Limb (tissue), 2 donors: ENCODE data around the gene OR2L3.
"Not testable (repeated sequence)": the region's sequence is repeated elsewhere in the genome, so short reads cannot be mapped to it uniquely, and the experiment has no call there.

Source experiments
- DNase-seq, 2 donors: peaks; one replicate each; pipeline ENCODE4 v3.0.0-alpha.2; 2016; ENCODE audit errors: extremely low spot score in 2 of 2

Gene OR2L3, protein sequence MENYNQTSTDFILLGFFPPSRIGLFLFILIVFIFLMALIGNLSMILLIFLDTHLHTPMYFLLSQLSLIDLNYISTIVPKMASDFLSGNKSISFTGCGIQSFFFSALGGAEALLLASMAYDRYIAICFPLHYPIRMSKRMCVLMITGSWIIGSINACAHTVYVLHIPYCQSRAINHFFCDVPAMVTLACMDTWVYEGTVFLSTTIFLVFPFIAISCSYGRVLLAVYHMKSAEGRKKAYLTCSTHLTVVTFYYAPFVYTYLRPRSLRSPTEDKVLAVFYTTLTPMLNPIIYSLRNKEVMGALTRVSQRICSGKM

DNA sequence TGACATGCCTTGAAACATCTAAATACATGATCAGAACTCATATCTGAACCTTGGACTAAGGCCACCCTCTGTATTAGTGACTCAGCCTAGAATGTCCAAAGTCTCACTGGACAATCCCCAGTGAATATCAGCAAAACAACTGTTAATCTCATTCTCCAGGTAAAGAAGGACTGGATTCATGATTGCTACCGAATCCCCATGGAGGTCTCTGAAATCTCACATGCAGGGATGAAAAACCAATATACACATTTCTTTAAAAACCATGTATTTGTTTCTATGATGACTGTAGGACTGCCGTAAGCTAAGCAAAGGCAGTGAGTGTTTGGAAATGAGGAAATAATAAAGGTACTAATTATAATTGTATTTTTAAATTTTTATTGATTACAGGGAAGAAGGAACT, at the start of gene OR2L3:
Gene OR2L3, plus strand, starts transcription at position 301 of the 400 bp plus-strand sequence. CDS start 13,846 bp downstream, outside the sequence.
- no peak for DNase-seq

DNA sequence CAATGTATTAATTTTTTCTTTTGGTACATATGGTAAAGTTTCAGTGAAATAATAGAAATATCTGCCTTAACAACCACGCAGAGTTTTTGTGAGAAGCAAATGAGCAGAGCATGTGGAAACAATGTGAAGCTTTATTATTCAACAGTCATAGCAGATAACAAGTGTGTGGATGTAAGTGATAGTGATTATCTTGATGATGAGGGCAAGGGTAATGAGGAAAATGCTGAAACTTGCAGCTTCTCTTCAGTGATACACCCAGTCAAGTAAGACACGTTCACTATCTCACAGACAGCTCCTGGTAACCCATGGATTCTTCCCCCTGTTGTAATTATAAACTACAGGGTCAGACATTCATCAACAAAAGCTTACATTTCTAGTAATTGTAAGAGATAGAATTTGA, 47.8 kb upstream of the OR2L3 start:
- DNase-seq = no peak

DNA sequence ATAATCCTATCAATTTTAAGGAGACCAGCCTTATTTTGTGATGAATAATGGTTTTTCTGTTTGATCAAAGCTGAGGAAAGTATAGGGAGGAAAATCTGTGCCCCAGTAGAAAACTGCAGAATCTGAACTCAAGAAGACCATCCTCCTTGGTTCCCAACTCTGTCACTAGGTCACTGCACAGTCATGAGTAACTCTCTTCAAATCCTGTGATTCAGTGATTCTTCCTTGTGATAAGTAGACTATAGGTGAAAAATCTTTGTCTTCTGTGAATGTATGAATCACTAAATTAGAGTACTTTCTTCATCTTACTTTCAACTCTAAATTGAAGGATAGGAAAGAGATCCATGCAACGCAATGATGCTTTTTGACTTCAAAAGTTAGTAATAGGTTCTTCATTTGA, 46.5 kb upstream of the OR2L3 start:
- DNase-seq = no peak

DNA sequence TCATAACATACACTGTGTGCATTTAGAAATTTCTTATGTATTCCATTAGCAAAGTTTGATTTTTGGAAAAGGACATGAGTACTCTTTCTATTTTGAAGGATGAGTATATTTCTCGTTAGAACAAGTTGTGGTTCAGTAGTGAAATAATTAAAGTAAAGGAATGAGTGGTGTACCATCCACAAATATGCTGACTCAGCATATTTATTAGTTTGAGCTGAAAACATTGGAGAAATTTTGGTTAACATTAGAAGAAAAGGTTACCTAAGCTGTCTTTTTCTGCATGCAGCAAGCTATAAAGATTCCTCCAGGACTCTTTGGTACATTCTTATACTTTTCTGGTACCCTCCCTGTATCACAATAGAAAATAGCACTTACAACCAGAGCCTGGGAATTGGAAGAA, 38.9 kb upstream of the OR2L3 start:
- no peak for DNase-seq

DNA sequence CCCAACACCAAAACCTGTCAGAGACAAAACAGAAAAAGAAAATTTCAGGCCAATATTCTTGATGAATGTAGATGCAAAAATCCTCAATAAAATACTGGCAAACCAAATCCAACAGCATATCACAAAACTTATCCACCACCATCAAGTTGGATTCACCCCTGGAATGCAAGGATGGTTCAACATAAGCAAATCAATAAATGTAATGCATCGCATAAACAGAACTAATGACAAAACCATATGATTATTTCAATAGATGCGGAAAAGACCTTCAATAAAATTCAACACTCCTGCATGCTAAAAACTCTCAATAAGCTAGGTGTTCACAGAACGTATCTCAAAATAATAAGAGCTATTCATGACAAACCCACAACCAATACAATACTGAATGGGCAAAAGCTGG, 37.0 kb upstream of the OR2L3 start:
- DNase-seq = no peak

DNA sequence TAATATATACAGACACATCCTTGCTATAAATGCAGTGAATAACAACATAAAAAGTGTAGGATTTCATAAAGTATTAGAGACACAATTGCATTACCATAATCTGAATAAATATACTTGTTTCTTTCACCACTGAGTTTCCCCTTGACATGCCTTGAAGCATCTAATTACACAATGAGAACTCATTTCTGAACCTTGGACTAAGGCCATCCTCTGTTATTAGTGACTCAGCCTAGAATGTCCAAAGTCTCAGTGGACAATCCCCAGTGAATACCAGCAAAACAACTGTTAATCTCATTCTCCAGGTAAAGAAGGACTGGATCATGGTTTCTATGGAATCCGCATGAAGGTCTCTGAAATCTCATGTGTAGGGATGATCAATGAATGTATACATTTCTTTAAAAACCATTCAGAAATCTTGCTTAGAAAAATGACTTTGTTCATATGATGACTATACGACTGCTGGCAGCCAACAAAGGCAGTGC, 33.4 kb upstream of the OR2L3 start, which contains the start of gene OR2L5:
Gene OR2L5, plus strand, starts transcription at position 432 of the 482 bp plus-strand sequence. CDS start 8,288 bp downstream, outside the sequence.
- no peak for DNase-seq

DNA sequence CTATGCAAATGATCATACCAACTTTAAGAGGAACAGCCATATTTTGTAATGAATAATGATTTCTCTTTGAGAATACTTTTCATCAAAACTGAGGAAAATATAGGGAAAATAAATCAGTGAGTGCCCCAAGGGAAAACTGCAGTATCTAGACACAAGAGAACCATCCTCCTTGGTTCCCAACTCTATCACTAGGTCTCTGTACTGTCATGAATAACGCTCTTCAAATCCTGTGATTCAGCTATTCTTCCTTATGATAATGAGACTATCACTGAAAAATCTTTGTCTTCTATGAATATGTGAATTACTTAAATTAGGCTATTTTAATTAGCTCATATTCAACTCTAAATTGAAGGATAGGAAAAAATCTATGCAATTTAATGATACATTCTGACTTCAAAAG, 30.8 kb upstream of the OR2L3 start:
- no peak for DNase-seq

DNA sequence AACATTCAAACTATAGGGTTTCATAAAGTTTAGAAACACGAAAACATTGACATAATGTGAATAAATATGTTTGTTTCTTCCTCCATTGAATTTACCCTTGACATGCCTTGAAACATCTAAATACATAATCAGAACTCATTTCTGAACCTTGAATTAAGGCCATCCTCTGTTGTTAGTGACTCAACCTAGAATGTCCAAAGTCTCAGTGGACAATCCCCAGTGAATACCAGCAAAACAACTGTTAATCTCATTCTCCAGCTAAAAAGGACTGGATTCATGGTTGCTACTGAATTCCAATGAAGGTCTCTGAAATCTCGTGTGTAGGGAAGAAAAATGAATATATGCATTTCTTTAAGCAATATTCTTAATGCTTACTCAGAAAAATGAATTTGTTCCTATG, 16.9 kb upstream of the OR2L3 start, which contains the start of gene OR2L2:
Gene OR2L2, plus strand, starts transcription at position 301 of the 400 bp plus-strand sequence. CDS start 8,198 bp downstream, outside the sequence.
- DNase-seq = no peak

DNA sequence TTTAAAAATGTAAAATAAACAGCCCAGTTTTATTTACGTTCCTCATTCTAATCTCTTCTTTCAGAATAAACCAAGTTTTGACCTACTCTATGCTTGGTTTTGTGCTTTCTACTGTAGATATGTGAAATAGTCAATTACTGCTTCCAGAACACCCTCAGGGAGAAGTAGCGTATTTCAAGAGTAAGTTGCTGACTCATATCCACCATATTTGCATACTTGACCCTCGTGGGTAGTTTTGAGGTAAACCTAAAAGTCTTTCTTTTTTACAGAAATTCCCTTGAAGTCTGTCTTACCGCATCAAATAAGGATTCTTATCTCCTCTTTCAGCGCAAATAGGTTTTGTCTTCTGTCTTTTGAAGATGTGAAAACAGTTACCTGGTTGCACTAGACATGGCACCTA, 1.4 kb upstream of the OR2L3 start:
- DNase-seq = no peak

DNA sequence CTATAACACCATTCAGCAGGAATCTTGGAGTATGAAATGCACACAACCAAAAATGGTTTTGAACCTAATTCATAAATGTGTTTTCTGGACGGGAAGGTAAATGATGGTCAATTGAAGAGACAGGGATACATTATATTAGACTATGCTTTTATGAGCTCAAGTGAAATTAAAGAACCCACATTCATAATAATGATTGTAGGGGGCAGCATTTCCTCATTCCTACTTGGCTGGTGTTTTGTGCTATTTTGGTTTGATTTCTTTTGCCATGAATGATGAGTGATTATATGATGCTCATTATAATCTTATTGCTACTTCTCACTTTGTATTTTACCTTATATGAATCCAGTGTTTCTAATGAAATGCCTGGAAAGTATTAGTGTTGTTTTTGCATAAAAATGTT, 372 bp downstream of the OR2L3 start:
- no peak for DNase-seq

DNA sequence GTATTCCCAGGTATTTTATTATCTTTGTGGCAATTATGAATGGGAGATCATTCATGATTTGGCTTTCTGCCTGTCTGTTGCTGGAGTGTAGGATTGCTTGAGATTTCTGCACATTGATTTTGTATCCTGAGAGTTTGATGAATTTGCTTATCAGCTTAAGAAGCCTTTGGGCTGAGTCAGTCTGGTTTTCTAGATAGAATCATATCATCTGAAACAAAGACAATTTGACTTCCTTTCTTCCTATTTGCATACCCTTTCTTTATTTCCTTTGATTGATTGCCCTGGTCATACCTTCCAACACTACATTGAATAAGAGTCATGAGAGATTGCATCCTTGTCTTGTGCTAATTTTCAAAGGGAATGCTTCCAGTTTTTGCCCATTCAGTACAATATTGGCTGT, 8.0 kb downstream of the OR2L3 start:
- DNase-seq = no peak

DNA sequence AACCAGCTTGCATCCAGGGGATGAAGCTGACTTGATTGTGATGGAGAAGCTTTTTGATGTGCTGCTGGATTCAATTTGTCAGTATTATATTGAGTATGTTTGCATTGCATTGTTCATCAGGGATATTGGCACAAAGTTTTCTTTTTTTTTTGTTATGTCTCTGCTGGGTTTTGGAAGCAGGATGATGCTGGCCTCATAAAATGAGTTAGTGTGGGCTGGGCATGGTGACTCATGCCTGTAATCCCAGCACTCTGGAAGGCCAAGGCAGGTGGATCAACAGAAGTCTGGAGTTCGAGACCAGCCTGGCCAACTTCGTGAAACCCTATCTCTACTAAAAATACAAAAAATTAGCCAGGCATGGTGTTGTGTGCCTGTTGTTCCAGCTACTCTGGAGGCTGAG, 8.6 kb downstream of the OR2L3 start:
- DNase-seq = no peak

DNA sequence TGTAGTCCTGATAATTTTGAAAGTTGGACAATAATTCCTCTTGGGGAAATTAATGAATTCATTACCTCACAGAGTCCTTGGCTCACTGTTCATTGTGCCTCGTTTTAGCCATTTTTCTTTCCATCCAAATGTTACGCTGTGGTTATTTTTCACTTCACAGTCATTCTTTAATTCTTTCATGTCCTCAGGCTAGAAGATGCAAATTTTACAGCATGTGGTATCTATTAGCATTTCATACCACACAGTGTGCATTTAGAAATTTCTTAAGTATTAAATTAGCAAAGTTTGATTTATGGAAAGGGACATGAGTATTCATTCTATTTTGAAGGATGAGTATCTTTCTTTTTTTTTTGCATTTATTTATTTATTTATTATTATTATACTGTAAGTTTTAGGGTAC, 18.4 kb downstream of the OR2L3 start:
- DNase-seq = no peak

DNA sequence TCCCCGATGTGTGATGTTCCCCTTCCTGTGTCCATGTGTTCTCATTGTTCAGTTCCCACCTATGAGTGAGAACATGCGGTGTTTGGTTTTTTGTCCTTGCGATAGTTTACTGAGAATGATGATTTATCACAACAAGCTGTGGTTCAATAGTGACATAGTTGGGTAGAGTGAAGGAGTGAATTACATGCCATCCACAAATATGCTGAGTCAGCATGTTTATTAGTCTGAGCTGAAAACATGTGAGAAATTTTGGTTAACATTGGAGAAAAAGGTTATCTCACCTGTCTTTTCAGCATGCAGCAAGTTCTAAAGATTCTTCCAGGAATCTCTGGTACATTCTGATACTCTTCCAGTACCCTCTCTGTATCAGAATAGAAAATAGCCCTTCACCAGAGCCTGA, 19.0 kb downstream of the OR2L3 start:
- no peak for DNase-seq

DNA sequence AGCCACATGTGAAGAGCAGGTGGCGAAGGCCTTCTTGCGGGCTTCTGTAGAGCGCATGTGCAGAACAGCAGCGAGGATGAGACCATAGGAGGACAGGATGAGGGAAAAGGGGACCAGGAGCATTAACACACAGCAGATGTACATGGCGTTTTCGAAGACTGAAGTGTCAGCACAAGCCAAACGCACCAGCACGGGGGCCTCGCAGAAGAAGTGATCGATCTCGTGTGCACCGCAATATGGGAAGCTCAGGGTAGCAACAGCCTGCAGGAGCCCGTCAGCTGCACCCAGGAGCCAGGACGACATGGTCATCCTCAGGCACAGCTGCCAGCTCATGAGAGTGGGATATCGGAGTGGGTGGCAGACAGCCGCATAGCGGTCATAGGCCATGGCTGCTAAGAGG, 37.2 kb downstream of the OR2L3 start:
- not testable (repeated sequence) for DNase-seq

DNA sequence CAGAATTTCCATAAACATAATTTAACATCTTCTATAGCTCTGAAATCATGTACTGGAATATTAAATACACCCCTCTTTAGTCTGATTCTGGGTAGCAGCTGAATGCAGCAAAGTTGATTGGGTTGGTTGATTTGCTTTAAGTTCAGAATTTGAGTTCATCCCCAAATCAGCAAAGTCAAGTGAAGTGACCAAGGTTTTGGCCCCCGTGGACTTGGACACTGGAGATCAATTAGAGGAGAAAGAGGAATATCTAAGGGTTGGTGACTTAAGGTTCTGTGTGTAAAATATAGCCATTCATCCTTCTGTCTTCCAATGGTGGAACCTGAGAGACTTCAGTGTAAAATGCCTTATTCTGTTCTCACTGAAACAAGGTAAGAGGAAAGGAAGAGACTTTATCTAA, 48.2 kb downstream of the OR2L3 start, which contains the start of gene OR2L13:
Gene OR2L13, plus strand, starts transcription at position 301 of the 400 bp plus-strand sequence. CDS start 4,192 bp downstream, outside the sequence.
- DNase-seq = no peak

DNA sequence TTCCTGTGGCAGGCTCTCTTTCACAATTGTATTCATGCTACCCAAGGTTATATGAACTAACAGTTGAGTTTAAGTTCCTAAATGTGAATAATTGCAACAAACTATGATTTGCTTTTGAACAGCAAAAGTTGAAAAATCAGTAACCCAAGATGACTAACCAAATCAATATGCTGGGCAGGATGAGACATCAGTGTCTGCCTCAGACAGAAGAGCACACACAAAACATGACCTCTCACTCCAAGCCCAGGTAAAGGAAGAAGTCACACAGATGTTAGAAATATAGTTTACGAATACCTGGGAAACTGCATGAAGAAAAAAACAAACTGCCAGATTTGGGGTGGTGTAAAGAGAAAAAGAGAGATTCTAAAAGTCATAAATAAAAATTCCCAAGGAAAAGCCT, 51.9 kb downstream of the OR2L3 start:
- no peak for DNase-seq

DNA sequence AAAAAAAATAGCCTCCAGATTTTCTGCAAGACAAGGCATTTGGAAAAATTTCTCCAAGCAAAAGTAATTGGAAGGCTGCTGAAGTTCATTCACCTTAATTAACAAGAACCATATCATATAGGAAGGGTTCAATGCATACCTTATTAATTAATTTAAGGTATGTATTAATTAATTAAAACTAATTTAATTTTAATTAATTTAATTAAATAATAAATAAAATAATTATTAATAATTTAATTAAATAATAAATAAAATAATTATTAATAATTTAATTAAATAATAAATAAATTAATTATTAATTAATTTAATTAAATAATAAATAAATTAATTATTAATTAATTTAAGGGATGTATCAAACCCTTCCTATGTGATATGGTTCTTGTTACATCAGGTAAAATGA, 56.2 kb downstream of the OR2L3 start:
- no peak for DNase-seq

DNA sequence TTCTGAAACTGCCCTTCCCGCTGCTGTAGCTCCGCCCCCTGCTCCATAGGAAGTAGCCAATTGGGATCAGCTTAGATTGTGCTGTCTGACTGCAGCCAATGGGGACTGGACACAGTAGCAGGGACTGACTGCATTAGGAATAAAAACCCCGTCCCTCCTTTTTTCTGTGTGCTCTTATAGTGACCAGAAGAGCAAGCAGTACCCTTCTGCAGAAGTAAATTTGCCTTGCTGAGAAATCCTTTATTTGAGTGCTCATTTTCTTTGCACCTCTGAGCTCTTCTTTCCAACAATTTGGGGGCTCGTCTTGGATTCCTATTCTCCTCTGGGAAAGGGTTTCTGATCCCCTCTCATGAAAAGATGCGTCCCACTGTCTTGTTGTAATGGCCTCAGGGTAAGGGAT, 64.5 kb downstream of the OR2L3 start:
- no peak for DNase-seq
